Astrocyte (in vitro differentiated cells and primary cell): ENCODE results near the gene EIF3D. TPM values are rescaled to one million over a fixed set of nuclear protein-coding genes. Genes with fewer than 3 reads are reported as not detected.
A peak's percentile ranks its signal among the peaks of the same experiment; 100 is the strongest.

Source experiments
- DNase-seq: peaks from one replicate; pipeline ENCODE4 v3.0.0-alpha.2; 2010; ENCODE audit warnings: low read depth
- FAIRE-seq: peaks from 2 replicates; lab custom pipeline; 2011; peaks lifted over from hg19 to GRCh38; lab: Jason Lieb, UNC
- H2AFZ ChIP-seq: 2 replicates; pipeline ENCODE4 v1.6.0; 2012; ENCODE audit warnings: low read depth, low read length, inconsistent platforms
- H3K27ac ChIP-seq: 2 replicates; pipeline ENCODE4 v1.5.1; 2011; ENCODE audit warnings: low read depth, low read length, inconsistent platforms
- H3K27me3 ChIP-seq: 2 replicates; pipeline ENCODE4 v1.6.0; 2011; ENCODE audit warnings: low read length, inconsistent platforms; ENCODE audit not compliant: insufficient read depth
- H3K36me3 ChIP-seq: 2 replicates; pipeline ENCODE4 v1.5.1; 2011; ENCODE audit warnings: low read length, inconsistent platforms; ENCODE audit not compliant: insufficient read depth
- H3K4me1 ChIP-seq: 2 replicates; pipeline ENCODE4 v1.5.1; 2011; ENCODE audit warnings: low read length, inconsistent platforms; ENCODE audit not compliant: insufficient read depth
- H3K4me2 ChIP-seq: 2 replicates; pipeline ENCODE4 v1.6.0; 2012; ENCODE audit warnings: low read length, inconsistent platforms
- H3K4me3 ChIP-seq: 2 replicates; pipeline ENCODE4 v1.5.1; 2011; ENCODE audit warnings: low read depth, mild to moderate bottlenecking, low read length, inconsistent platforms; ENCODE audit not compliant: insufficient read depth
- H3K79me2 ChIP-seq: 2 replicates; pipeline ENCODE4 v1.6.0; 2012; ENCODE audit warnings: mild to moderate bottlenecking, low read length, inconsistent platforms; ENCODE audit not compliant: insufficient read depth
- H3K9ac ChIP-seq: 2 replicates; pipeline ENCODE4 v1.6.0; 2012; ENCODE audit warnings: mild to moderate bottlenecking, low read length, inconsistent platforms
- H3K9me3 ChIP-seq: 2 replicates; pipeline ENCODE4 v1.5.1; 2012; ENCODE audit warnings: low read depth, mild to moderate bottlenecking, low read length, inconsistent platforms; ENCODE audit not compliant: insufficient read depth
- H4K20me1 ChIP-seq: 2 replicates; pipeline ENCODE4 v1.6.0; 2012; ENCODE audit warnings: low read length, inconsistent platforms; ENCODE audit not compliant: insufficient read depth
- H3K27ac Mint-ChIP-seq: one replicate; pipeline ENCODE4 v1.8.0; 2021; ENCODE audit warnings: mild to moderate bottlenecking, mixed read lengths; ENCODE audit not compliant: unreplicated experiment
- H3K27me3 Mint-ChIP-seq: one replicate; pipeline ENCODE4 v1.8.0; 2021; ENCODE audit warnings: low read depth, mixed read lengths; ENCODE audit not compliant: unreplicated experiment
- H3K36me3 Mint-ChIP-seq: one replicate; pipeline ENCODE4 v1.8.0; 2021; ENCODE audit warnings: low read depth, mixed read lengths; ENCODE audit not compliant: unreplicated experiment
- H3K4me1 Mint-ChIP-seq: one replicate; pipeline ENCODE4 v1.8.0; 2021; ENCODE audit warnings: low read depth, mixed read lengths; ENCODE audit not compliant: unreplicated experiment
- H3K4me3 Mint-ChIP-seq: one replicate; pipeline ENCODE4 v1.8.0; 2021; ENCODE audit warnings: mild to moderate bottlenecking, moderate library complexity, mixed read lengths; ENCODE audit not compliant: unreplicated experiment
- H3K9me3 Mint-ChIP-seq: one replicate; pipeline ENCODE4 v1.8.0; 2021; ENCODE audit warnings: mild to moderate bottlenecking, mixed read lengths; ENCODE audit not compliant: unreplicated experiment
- CTCF ChIP-seq: IDR thresholded peaks from 2 replicates; pipeline ENCODE4 v1.5.1; 2011; ENCODE audit warnings: low read depth, mild to moderate bottlenecking, inconsistent platforms, low read length, moderate library complexity; ENCODE audit not compliant: insufficient read depth
- EZH2 ChIP-seq: IDR thresholded peaks from 2 replicates; pipeline ENCODE4 v1.6.1; 2012; ENCODE audit warnings: mild to moderate bottlenecking, low read length, inconsistent platforms; ENCODE audit not compliant: insufficient read depth
- total RNA-seq: library from RNA; stranded (reverse); gene quantifications from 2 replicates; pipeline ENCODE4 v1.2.1, GENCODE V29; 2021

EIF3D gene
- total RNA-seq, 1 donor from 2014 or later: 168 TPM

- peaks cover 22% of the 10 kb centered on the region for H3K27me3 Mint-ChIP-seq
- H3K4me1 Mint-ChIP-seq: peaks cover 13% of the 10 kb centered on the region
- H3K27ac Mint-ChIP-seq: no peak overlapping the region
- H3K9ac ChIP-seq: no peak overlapping the region
- no peaks in the 10 kb centered on the region for H4K20me1 ChIP-seq
- no peak overlapping the region for H3K4me2 ChIP-seq
- H3K36me3 ChIP-seq: no peaks in the 10 kb centered on the region
- FAIRE-seq (no peak), DNase-seq (no peak)
- no peak overlapping the region for H3K27ac ChIP-seq
- no peak overlapping the region for H2AFZ ChIP-seq
- H3K9me3 Mint-ChIP-seq: no peaks in the 10 kb centered on the region
- peaks cover 8% of the 10 kb centered on the region for H3K4me1 ChIP-seq
- no peaks in the 10 kb centered on the region for H3K9me3 ChIP-seq
- no peak overlapping the region for H3K4me3 ChIP-seq
- no peak overlapping the region for H3K4me3 Mint-ChIP-seq
- TF ChIP-seq EZH2 (no peak), CTCF (no peak)
- H3K27me3 ChIP-seq: peaks cover 6% of the 10 kb centered on the region
- H3K79me2 ChIP-seq: no peaks in the 10 kb centered on the region
- H3K36me3 Mint-ChIP-seq: no peaks in the 10 kb centered on the region
Measured at GRCh38 chr22:36563001-36563400, 34.0 kb upstream of the EIF3D start.

- no peaks in the 10 kb centered on the region for H3K9me3 Mint-ChIP-seq
- Histone ChIP-seq H3K27me3 (peaks cover 6% of the 10 kb centered on the region), H2AFZ (peak overlapping the region; percentile 57), H3K9me3 (no peaks in the 10 kb centered on the region), H3K36me3 (no peaks in the 10 kb centered on the region), H3K9ac (no peak overlapping the region), H4K20me1 (no peaks in the 10 kb centered on the region), H3K4me1 (peaks cover 8% of the 10 kb centered on the region), H3K79me2 (no peaks in the 10 kb centered on the region), H3K27ac (no peak overlapping the region), H3K4me3 (no peak overlapping the region), H3K4me2 (peak overlapping the region; percentile 37)
- DNase-seq (peak; percentile 18), FAIRE-seq (peak; percentile 63)
- H3K27me3 Mint-ChIP-seq: peaks cover 24% of the 10 kb centered on the region
- H3K4me3 Mint-ChIP-seq: no peak overlapping the region
- no peak overlapping the region for H3K27ac Mint-ChIP-seq
- H3K4me1 Mint-ChIP-seq: peaks cover 13% of the 10 kb centered on the region
- TF ChIP-seq CTCF (no peak), EZH2 (no peak)
- no peaks in the 10 kb centered on the region for H3K36me3 Mint-ChIP-seq
Measured at GRCh38 chr22:36562261-36562835, 33.4 kb upstream of the EIF3D start.

GRCh38 chr22:36561291-36561811 lies 32.4 kb upstream of the EIF3D start:
- peaks cover 13% of the 10 kb centered on the region for H3K4me1 Mint-ChIP-seq
- H3K4me3 Mint-ChIP-seq: no peak overlapping the region
- H3K9me3 Mint-ChIP-seq: no peaks in the 10 kb centered on the region
- Histone ChIP-seq H3K4me3 (no peak overlapping the region), H3K9ac (no peak overlapping the region), H3K4me2 (no peak overlapping the region), H4K20me1 (no peaks in the 10 kb centered on the region), H3K4me1 (peaks cover 8% of the 10 kb centered on the region), H3K27me3 (peaks cover 3% of the 10 kb centered on the region), H3K79me2 (no peaks in the 10 kb centered on the region), H3K36me3 (no peaks in the 10 kb centered on the region), H3K9me3 (no peaks in the 10 kb centered on the region), H3K27ac (no peak overlapping the region), H2AFZ (no peak overlapping the region)
- TF ChIP-seq EZH2: no peak
- TF ChIP-seq CTCF: no peak
- no peaks in the 10 kb centered on the region for H3K36me3 Mint-ChIP-seq
- no peak overlapping the region for H3K27ac Mint-ChIP-seq
- FAIRE-seq: no peak
- H3K27me3 Mint-ChIP-seq: peaks cover 30% of the 10 kb centered on the region
- no peak for DNase-seq
